ENCODE data around the gene FCHO2.

Gene FCHO2

GRCh38 chr5:72951671-72952468 lies 4.0 kb upstream of the FCHO2 start:
- no peak overlapping the region for H3K4me3 ChIP-seq (ENCODE audit: low read depth, low read length)
- DNase-seq (ENCODE audit: low read depth) = peak; percentile 48
- TF ChIP-seq MYC (IDR thresholded peaks at IDR 0.05; ENCODE audit: low read depth, low read length) = no peak
- TF ChIP-seq POLR2A (IDR thresholded peaks at IDR 0.05; ENCODE audit: extremely low read depth, insufficient read length) = no peak
- no peak for TF ChIP-seq CTCF (IDR thresholded peaks at IDR 0.05; ENCODE audit: low read depth, low read length)
- TF ChIP-seq MAX (IDR thresholded peaks at IDR 0.05; ENCODE audit: low read depth, low read length) = no peak

- TF ChIP-seq MYC (IDR thresholded peaks at IDR 0.05; ENCODE audit: low read depth, low read length) = no peak
- no peak for TF ChIP-seq CTCF (IDR thresholded peaks at IDR 0.05; ENCODE audit: low read depth, low read length)
- no peak for TF ChIP-seq MAX (IDR thresholded peaks at IDR 0.05; ENCODE audit: low read depth, low read length)
- TF ChIP-seq POLR2A (IDR thresholded peaks at IDR 0.05; ENCODE audit: extremely low read depth, insufficient read length) = no peak
- no peak overlapping the region for H3K4me3 ChIP-seq (ENCODE audit: low read depth, low read length)
- no peak for DNase-seq (ENCODE audit: low read depth)
These were observed 1.5 kb upstream of the FCHO2 start for GRCh38 chr5:72954389-72954788.

- peak; percentile 52 for DNase-seq (ENCODE audit: low read depth)
- TF ChIP-seq MAX (IDR thresholded peaks at IDR 0.05; ENCODE audit: low read depth, low read length) = no peak
- no peak for TF ChIP-seq CTCF (IDR thresholded peaks at IDR 0.05; ENCODE audit: low read depth, low read length)
- no peak for TF ChIP-seq MYC (IDR thresholded peaks at IDR 0.05; ENCODE audit: low read depth, low read length)
- no peak for TF ChIP-seq POLR2A (IDR thresholded peaks at IDR 0.05; ENCODE audit: extremely low read depth, insufficient read length)
- peak overlapping the region; percentile 67 for H3K4me3 ChIP-seq (ENCODE audit: low read depth, low read length)
These were observed 586 bp upstream of the FCHO2 start for GRCh38 chr5:72955143-72955767.

- TF ChIP-seq POLR2A (IDR thresholded peaks at IDR 0.05; ENCODE audit: extremely low read depth, insufficient read length) = no peak
- TF ChIP-seq MAX (IDR thresholded peaks at IDR 0.05; ENCODE audit: low read depth, low read length) = no peak
- no peak for TF ChIP-seq MYC (IDR thresholded peaks at IDR 0.05; ENCODE audit: low read depth, low read length)
- TF ChIP-seq CTCF (IDR thresholded peaks at IDR 0.05; ENCODE audit: low read depth, low read length) = no peak
- H3K4me3 ChIP-seq (ENCODE audit: low read depth, low read length) = peak overlapping the region; percentile 88
- peak; percentile 80 for DNase-seq (ENCODE audit: low read depth)
These were observed 691 bp downstream of the FCHO2 start for GRCh38 chr5:72956324-72957140.

GRCh38 chr5:72957337-72957736 lies 1.5 kb downstream of the FCHO2 start:
- DNase-seq (ENCODE audit: low read depth) = no peak
- TF ChIP-seq CTCF (IDR thresholded peaks at IDR 0.05; ENCODE audit: low read depth, low read length) (no peak), MYC (IDR thresholded peaks at IDR 0.05; ENCODE audit: low read depth, low read length) (no peak), MAX (IDR thresholded peaks at IDR 0.05; ENCODE audit: low read depth, low read length) (no peak), POLR2A (IDR thresholded peaks at IDR 0.05; ENCODE audit: extremely low read depth, insufficient read length) (no peak)
- H3K4me3 ChIP-seq (ENCODE audit: low read depth, low read length) = peak overlapping the region; percentile 88
